Body of pancreas (tissue), 4 donors: ENCODE data around the gene POFUT2.

ENCODE experiments used
- CTCF ChIP-seq, 7 experiments: fragments of 450-650 bp in 4 of 7; fragments of 200-600 bp in 3 of 7; sonication (generic) in 3 of 7; IDR thresholded peaks; one replicate each; pipeline ENCODE4 v1.5.1; 2016 to 2019; ENCODE audit warnings: antibody characterized with exemption in 7 of 7
- POLR2A ChIP-seq, 3 donors: fragments of 450-650 bp; IDR thresholded peaks; one replicate each; pipeline ENCODE4 v1.6.1; 2016; ENCODE audit warnings: antibody characterized with exemption in 3 of 3, mild to moderate bottlenecking in 2 of 3

- TF ChIP-seq CTCF (IDR thresholded peaks at IDR 0.05): no peak
- TF ChIP-seq POLR2A (IDR thresholded peaks at IDR 0.05): no peak
Measured at GRCh38 chr21:45293220-45293725, 5.6 kb upstream of the POFUT2 start.
